GM19025 (cell line): ENCODE data around the gene LYZL4.

Experiments
- ATAC-seq: cut with Tn5 transposase; IDR thresholded peaks from one replicate; pipeline ENCODE4 v1.9.1; 2021; ENCODE audit warnings: mild to moderate bottlenecking, low read depth, moderate library complexity; ENCODE audit not compliant: unreplicated experiment

Gene LYZL4

GRCh38 chr3:42377681-42378080 is 32.7 kb downstream of the LYZL4 start:
- no peak for ATAC-seq

DNA sequence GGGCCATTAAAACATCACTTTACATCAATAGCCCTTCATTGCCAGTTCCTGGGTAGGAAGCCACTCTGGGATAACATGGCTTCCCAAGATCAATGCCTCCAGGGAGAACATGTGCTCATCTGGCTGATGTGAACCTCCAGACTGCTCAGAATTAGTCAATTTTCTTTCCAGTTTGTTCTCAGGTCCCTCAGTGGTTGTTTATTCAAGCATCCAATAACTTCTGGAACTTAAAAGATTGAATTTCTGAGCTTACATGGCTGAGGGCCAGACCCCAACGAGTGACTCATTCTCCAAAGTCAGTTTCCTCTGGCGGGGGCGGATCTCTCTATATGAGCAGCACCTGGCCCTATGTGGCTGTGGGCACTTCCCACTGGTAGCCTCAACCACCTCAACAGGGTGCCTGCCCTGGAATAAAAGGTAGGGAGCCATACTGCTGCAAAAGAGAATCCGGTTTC is 34.0 kb downstream of the LYZL4 start:
- no peak for ATAC-seq

DNA sequence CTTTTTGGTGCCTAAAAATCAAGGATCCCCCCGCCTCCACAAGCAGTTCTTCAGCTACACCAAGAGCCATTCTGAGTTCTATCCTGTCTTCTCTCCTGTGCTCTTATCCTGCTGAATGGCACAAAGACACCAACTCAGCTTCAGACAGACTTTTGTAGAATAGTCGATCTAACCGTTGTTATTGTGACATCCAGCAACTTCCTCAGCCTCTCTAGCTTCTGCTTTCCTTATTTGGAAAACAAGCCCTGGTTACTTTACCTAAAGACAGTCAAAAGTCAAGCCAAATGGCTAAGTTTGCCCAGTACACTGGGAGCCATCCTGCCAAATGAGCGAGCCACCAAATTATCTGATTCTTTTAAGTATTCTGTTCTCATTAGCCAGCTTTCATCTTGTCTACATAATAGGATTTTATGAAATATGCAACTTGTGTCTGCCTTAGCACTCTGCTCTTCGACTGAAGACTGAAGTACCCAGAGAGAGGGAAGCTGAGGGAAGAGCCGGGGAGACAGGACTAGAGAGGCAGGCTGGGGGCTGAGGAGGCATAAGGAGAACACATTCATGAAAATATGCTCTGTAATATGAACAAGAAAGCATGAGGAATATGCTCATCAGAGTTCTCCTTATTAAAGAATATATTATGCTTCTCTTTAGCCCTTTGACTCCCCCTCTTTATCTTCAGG is 35.1 kb downstream of the LYZL4 start:
- ATAC-seq, result no peak

DNA sequence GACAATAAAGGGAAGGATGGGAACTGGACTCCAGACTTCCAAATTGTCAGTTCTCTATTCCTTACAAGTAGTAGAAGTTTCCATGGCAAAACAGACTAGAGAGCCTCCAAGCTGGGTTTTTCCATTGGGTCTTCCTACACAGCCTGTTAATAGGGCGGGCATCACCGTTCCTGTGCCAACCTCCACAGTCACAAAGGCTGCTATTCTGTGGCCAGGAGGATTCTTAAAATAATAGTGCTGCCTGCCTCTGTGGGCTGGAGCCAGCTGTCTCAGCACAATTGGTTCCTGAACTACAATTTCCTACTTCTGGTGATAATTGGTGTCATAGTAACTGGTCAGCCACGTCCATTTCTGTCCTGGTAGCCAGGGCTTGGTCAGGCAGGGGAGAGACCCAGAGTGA is 38.6 kb downstream of the LYZL4 start:
- no peak for ATAC-seq

DNA sequence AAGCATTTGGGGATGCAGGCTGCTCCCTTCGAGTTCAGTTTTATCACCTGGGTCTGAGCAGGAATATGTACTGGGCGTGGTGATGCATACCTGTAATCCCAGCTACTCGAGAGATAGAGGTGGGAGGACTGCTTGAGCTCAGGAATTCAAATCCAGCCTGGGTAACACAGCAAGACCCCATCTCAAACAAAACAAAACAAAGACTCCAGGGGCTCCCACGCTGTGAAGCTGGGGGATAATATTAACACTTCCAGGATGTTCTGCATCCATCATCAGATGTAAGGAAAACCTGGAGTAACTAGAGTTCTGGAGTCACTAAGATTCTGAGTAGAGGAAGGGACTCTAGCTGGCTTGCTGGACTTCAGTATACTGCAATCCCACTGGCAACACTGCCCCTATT is 40.6 kb downstream of the LYZL4 start:
- no peak for ATAC-seq

DNA sequence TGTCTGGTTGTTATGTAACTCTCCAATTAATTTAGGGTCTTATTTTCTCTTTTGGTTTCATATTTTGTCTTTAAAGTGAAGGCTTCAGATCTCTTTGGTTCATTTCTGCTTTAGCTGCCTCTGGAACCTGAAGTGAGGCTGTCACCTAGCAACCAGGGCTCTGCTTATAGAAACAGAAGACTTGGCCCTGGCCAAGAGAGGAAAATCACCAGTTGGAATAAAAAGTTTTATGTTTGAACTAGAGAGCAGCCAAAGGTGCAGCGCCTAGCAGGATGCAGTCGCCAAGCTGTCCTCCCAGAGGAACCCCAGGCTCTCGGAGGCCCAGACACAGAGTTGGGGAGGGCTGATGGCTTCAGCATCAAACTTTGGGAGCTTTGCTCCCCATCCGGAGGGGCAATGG is 41.1 kb downstream of the LYZL4 start:
- ATAC-seq, result no peak

GRCh38 chr3:42368861-42369260 is 41.5 kb downstream of the LYZL4 start:
- no peak for ATAC-seq

DNA sequence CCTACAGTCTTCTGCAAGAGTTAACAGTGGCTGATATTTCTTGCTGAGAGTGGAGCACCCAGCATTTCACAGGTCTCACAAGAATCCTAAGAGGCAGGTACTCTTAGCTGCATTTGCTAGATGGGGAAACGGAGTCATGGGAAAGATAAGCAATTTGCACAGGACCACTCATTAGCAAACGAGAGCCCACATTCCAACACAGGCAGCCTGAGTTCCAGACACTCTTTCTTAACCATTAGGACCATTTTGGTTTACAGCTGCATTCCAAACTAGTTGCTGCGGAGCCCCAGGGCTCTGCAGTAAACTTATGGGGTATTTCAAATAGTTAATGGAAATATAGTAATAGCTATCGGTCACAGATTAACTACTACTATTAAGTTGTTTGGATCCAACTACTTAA is 42.5 kb downstream of the LYZL4 start:
- no peak for ATAC-seq

DNA sequence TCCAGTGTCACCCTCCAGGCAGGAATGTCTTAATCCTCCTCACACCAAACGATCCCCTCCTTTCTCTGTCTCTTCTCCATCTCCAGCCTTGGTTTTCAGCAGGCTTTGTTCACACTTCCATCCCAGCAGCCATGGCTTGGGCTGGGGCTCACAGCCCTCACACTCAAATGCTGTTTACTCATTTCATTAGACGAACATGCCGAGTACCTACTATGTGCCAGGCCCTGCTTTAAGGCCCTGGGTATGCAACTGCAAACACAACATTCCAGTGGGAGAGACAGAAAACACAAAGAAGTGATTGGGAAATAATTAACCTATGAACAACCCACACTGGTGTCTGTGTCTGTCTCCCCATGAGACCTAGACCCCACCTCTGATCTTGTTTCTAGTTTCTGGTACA is 43.9 kb downstream of the LYZL4 start:
- ATAC-seq, result no peak

DNA sequence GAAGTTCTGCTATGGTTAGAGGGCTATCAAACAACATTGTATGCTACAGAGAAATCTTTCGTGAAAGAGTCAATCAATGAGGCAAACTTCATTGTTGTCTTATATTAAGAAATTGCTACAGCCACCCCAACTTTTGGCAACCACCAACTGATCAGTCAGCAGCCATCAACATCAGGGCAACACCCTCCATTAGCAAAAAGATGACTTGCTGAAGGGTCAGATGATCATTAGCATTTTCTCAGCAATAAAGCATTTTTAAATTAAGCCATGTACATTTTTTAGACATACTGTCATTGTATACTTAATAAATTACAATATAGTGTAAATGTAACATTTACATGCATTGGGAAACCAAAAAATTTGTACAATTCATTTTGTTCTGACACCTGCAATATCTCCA is 53.1 kb downstream of the LYZL4 start:
- no peak for ATAC-seq

- no peak for ATAC-seq
Measured at GRCh38 chr3:42355612-42356011, 54.8 kb downstream of the LYZL4 start.

GRCh38 chr3:42353631-42354030 is 56.8 kb downstream of the LYZL4 start:
- no peak for ATAC-seq

- ATAC-seq, result no peak
Measured at GRCh38 chr3:42351207-42351606, 59.2 kb downstream of the LYZL4 start.

DNA sequence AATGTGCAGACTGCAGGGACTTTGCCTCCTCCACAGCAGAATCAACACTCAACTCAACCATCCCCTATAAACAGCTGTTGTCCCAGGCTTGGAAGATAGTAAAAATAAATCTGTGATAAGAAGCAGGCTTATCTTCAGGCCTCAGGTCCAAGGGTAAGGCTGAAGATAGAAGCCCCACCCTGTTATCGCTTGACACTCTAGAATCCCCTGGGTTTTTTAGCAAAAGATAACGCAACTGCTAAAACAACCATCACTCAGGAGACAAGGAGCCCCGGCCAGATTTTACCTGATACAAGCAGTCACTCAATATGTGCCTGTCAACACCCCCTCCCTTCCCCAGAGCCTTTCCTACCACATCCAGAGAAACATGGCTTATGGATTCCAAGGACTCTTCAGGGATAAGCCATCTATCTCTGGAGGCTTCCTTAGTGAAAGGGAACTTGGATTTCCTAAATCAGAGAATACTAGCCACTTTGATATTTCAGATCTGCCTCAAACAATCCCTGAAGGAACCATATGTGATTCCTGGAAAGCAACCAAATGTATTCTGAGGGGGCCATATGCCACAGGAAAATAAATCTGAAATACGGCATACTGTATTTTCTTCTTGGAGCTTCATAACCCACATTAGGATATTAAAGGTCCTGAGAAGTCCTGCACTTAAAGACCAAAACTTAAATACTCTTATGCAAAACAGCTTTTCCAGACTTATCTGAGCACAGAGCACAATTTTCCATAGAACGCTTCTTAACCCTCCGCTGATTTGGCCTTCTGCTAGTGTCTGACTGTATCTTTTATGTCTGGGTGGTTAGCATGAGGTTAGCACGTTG is 60.4 kb downstream of the LYZL4 start:
- ATAC-seq, result no peak

- ATAC-seq, result no peak
Measured at GRCh38 chr3:42347928-42348327, 62.5 kb downstream of the LYZL4 start.
